Endothelial cell of umbilical vein (primary cell): ENCODE data around the gene STYX. TPM values are rescaled to one million over a fixed set of nuclear protein-coding genes. Genes with fewer than 3 reads are reported as not detected.
A peak's percentile ranks its signal among the peaks of the same experiment; 100 is the strongest.

Source experiments
- BruUV-seq: library from RNA; stranded (reverse); fragments of 400-500 nt; replicated peaks from 2 replicates; lab custom pipeline; 2021; lab: Mats Ljungman, UMichigan
- CTCF ChIA-PET: fragments of 300-600, 350-600 bp; sonication (Branson Sonifier 250); formaldehyde crosslinking; loops from one replicate; lab custom pipeline; 2021; ENCODE audit warnings: antibody characterized with exemption, inconsistent platforms; lab: Charles Lee
- POLR2A ChIA-PET: fragments of 300-600, 350-600 bp; sonication (Branson Sonifier 250); formaldehyde crosslinking; loops from one replicate; lab custom pipeline; 2021; ENCODE audit warnings: antibody characterized with exemption, inconsistent platforms; lab: Charles Lee
- DNase-seq: peaks from one replicate; pipeline ENCODE4 v3.0.0-alpha.2; 2011; ENCODE audit warnings: low read depth, low spot score
- FAIRE-seq: peaks from 2 replicates; lab custom pipeline; 2011; peaks lifted over from hg19 to GRCh38; lab: Jason Lieb, UNC
- H2AFZ ChIP-seq: 2 replicates; pipeline ENCODE4 v1.6.0; 2012; ENCODE audit warnings: low read depth, low read length, control low read depth, inconsistent platforms
- H3K27ac ChIP-seq: 2 replicates; pipeline ENCODE4 v1.5.1; 2011; ENCODE audit warnings: low read depth, mild to moderate bottlenecking, control low read depth, low read length, moderate library complexity; ENCODE audit not compliant: insufficient read depth
- H3K27me3 ChIP-seq, 2 experiments: 2 replicates each; pipeline versions ENCODE4 v1.6.0 to v1.6.1; 2011; ENCODE audit warnings: low read length in 2 of 2, mixed read lengths in 1 of 2; ENCODE audit not compliant: control insufficient read depth in 2 of 2, insufficient read depth in 2 of 2
- H3K36me3 ChIP-seq, 2 experiments: 2 replicates in 1 of 2; 3 replicates in 1 of 2; pipeline ENCODE4 v1.5.1; 2011; ENCODE audit warnings: low read length in 2 of 2, mild to moderate bottlenecking in 1 of 2, moderate library complexity in 1 of 2; ENCODE audit not compliant: control insufficient read depth in 2 of 2, insufficient read depth in 2 of 2; ENCODE audit errors: extremely low read depth in 1 of 2
- H3K4me1 ChIP-seq: 3 replicates; pipeline ENCODE4 v1.5.1; 2011; ENCODE audit warnings: mild to moderate bottlenecking, low read length; ENCODE audit not compliant: control insufficient read depth, insufficient read depth; ENCODE audit errors: extremely low read depth
- H3K4me2 ChIP-seq: 2 replicates; pipeline ENCODE4 v1.6.1; 2011; ENCODE audit warnings: low read length, control low read depth, mixed read lengths; ENCODE audit not compliant: insufficient read depth
- H3K4me3 ChIP-seq, 3 experiments: fragments of 200-600 bp in 1 of 3; sonication (generic), shearing (Covaris generic) in 1 of 3; replicated peaks in 1 of 3; 2 replicates each; pipeline ENCODE4 v1.5.1; 2011 to 2016; ENCODE audit warnings: control low read depth in 3 of 3, low read length in 3 of 3, mild to moderate bottlenecking in 2 of 3, inconsistent platforms in 1 of 3, low read depth in 1 of 3, moderate library complexity in 1 of 3; ENCODE audit not compliant: insufficient read depth in 1 of 3
- H3K79me2 ChIP-seq: 2 replicates; pipeline ENCODE4 v1.6.0; 2012; ENCODE audit warnings: low read length, inconsistent platforms; ENCODE audit not compliant: control insufficient read depth, insufficient read depth
- H3K9ac ChIP-seq: replicated peaks from 2 replicates; pipeline ENCODE3; 2011; ENCODE audit warnings: low read length, control low read depth; ENCODE audit not compliant: insufficient read depth; ENCODE audit errors: extremely low read depth
- H3K9me1 ChIP-seq: replicated peaks from 3 replicates; pipeline ENCODE4 v1.6.0; 2011; ENCODE audit warnings: mild to moderate bottlenecking, low read length; ENCODE audit not compliant: control insufficient read depth, insufficient read depth; ENCODE audit errors: extremely low read depth
- H3K9me3 ChIP-seq: replicated peaks from 2 replicates; pipeline ENCODE4 v1.5.1; 2012; ENCODE audit warnings: low read length, inconsistent platforms; ENCODE audit not compliant: control insufficient read depth, insufficient read depth
- H4K20me1 ChIP-seq: replicated peaks from 2 replicates; pipeline ENCODE3; 2011; ENCODE audit warnings: mild to moderate bottlenecking, low read length; ENCODE audit not compliant: control insufficient read depth, insufficient read depth; ENCODE audit errors: extremely low read depth
- CTCF ChIP-seq, 2 donors: IDR thresholded peaks; 1 replicate in 1 of 2; 2 replicates in 1 of 2; pipeline ENCODE4 v1.5.1; 2011; ENCODE audit warnings: low read length in 2 of 2, mild to moderate bottlenecking in 2 of 2, moderate library complexity in 2 of 2, control low read depth in 1 of 2, inconsistent platforms in 1 of 2, low read depth in 1 of 2; ENCODE audit not compliant: insufficient read depth in 1 of 2; ENCODE audit errors: extremely low read depth in 1 of 2
- EZH2 ChIP-seq: IDR thresholded peaks from 2 replicates; pipeline ENCODE4 v1.6.1; 2012; ENCODE audit warnings: borderline replicate concordance, low read depth, mild to moderate bottlenecking, moderate library complexity, low read length, inconsistent platforms; ENCODE audit not compliant: severe bottlenecking
- FOS ChIP-seq: IDR thresholded peaks from 2 replicates; pipeline ENCODE4 v1.6.1; 2011; ENCODE audit warnings: mild to moderate bottlenecking, low read length, moderate library complexity, borderline replicate concordance; ENCODE audit not compliant: insufficient read depth
- GATA2 ChIP-seq: IDR thresholded peaks from 2 replicates; pipeline ENCODE4 v1.7.0; 2011; ENCODE audit warnings: low read depth, mild to moderate bottlenecking, moderate library complexity, mixed read lengths, low read length; ENCODE audit not compliant: insufficient read length, insufficient read depth
- JUN ChIP-seq: IDR thresholded peaks from 2 replicates; pipeline ENCODE4 v1.6.1; 2011; ENCODE audit warnings: borderline replicate concordance, low read depth; ENCODE audit not compliant: insufficient read length, insufficient read depth
- MAX ChIP-seq: IDR thresholded peaks from 2 replicates; pipeline ENCODE4 v1.6.1; 2011; ENCODE audit not compliant: insufficient read depth, insufficient read length
- MYC ChIP-seq: IDR thresholded peaks from one replicate; pipeline ENCODE4 v1.6.1; 2011; ENCODE audit warnings: mild to moderate bottlenecking, low read depth, low read length
- POLR2A ChIP-seq: IDR thresholded peaks from 2 replicates; pipeline ENCODE4 v1.6.1; 2012; ENCODE audit warnings: low read depth, mild to moderate bottlenecking, control low read depth, low read length
- POLR2AphosphoS5 ChIP-seq: IDR thresholded peaks from 2 replicates; pipeline ENCODE4 v1.6.1; 2012; ENCODE audit warnings: low read depth, mild to moderate bottlenecking, control low read depth, low read length, moderate library complexity; ENCODE audit not compliant: insufficient read depth
- dilution Hi-C: fragments of 300-500 bp; cut with MboI; formaldehyde crosslinking; loops from one replicate; pipeline ENCODE4 v1.15.0; 2019; ENCODE audit warnings: low sequenced_read_pairs; ENCODE audit not compliant: extremely low pct_ligation_motif_present
- intact Hi-C: fragments of 100-400 bp; cut with micrococcal nuclease; formaldehyde crosslinking; loops from one replicate; pipeline ENCODE4 v1.10.0; 2022
- polyA plus RNA-seq, 4 experiments: library from polyadenylated mRNA; depleted of rRNA in 3 of 4; stranded (reverse) in 3 of 4; unstranded in 1 of 4; fragments of >200 nt; gene quantifications; 2 replicates each; pipeline versions ENCODE4 v1.2.1 to v1.2.3, GENCODE V29; 2011 to 2012; ENCODE audit warnings: missing spikeins in 1 of 4
- total RNA-seq: library from RNA; stranded (reverse); gene quantifications from 2 replicates; pipeline ENCODE4 v1.2.3, GENCODE V29; 2021

Gene STYX
- total and polyA plus RNA-seq, 2 donors (not counting 3 experiments of a cell fraction or from before 2014, with no cell fraction given): 6.2 to 21.3 TPM

- peak; percentile 64 for DNase-seq
- POLR2A ChIA-PET: no interaction called here
- TF ChIP-seq MYC (no peak), POLR2AphosphoS5 (no peak), JUN (no peak), GATA2 (no peak), FOS (no peak), EZH2 (no peak), POLR2A (no peak), MAX (no peak), CTCF (IDR thresholded peaks at IDR 0.05; ENCODE audit: extremely low read depth in 1 of 2, insufficient read depth in 1 of 2, low read depth in 1 of 2, low read length in 2 of 2) (no peak)
These were observed 53.2 kb downstream of the STYX start for GRCh38 chr14:52783206-52783605.

More at GRCh38 chr14:52783206-52783605, 53.2 kb downstream of the STYX start:
- Histone ChIP-seq H3K9me3 (no peaks in the 10 kb centered on the region), H3K27me3 (no peaks in the 10 kb centered on the region), H3K4me3 (no peak overlapping the region), H3K27ac (no peak overlapping the region), H4K20me1 (no peaks in the 10 kb centered on the region), H3K4me1 (peaks cover 20% of the 10 kb centered on the region), H3K4me2 (no peak overlapping the region), H2AFZ (no peak overlapping the region), H3K36me3 (peaks cover 2 to 16% of the 10 kb centered on the region in 2 experiments), H3K79me2 (peaks cover 33% of the 10 kb centered on the region), H3K9ac (no peak overlapping the region), H3K9me1 (no peaks in the 10 kb centered on the region)
- no peak for FAIRE-seq
- CTCF ChIA-PET: interaction anchor here (0.6 to 1.1 kb wide), 3 partner anchors 14 to 178 kb away, joined by 3 read pairs; no protein-coding TSS in a partner anchor
- no TSS peak for BruUV-seq
- intact Hi-C loops (no loop called here), dilution Hi-C loops (no loop called here)
